ENCODE results near the gene RUNX1.

The RUNX1 gene

GRCh38 chr21:35062016-35062415, 12.9 kb upstream of the RUNX1 start:
- TF ChIP-seq CTCF (IDR thresholded peaks at IDR 0.05; ENCODE audit: insufficient read depth, low read length, poor library complexity, severe bottlenecking) = no peak
- no peak for DNase-seq (ENCODE audit: extremely low read depth, insufficient read length)
- no peak overlapping the region for H3K4me3 ChIP-seq (replicated peaks; ENCODE audit: low read depth, low read length)

DNA sequence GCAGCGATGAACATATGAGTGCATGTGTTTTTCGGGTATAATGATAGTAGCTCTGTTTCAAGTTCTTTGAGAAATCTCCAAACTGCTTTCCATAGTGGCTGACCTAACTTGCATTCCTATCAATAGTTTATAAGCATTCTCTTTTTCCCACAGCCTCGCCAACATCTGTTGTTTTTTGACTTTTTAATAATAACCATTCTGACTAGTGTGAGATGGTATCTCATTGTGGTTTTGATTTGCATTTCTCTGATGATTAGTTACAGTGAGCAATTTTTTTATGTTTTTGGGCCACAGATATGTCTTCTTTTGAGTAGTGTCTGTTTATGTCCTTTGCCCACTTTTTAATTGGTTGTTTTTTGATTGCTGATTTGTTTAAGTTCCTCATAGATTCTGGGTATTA, 10.6 kb upstream of the RUNX1 start:
- no peaks in the 10 kb centered on the region for H3K27me3 ChIP-seq (replicated peaks; ENCODE audit: control insufficient read depth, insufficient read depth, low read length)
- no peak for TF ChIP-seq CTCF (IDR thresholded peaks at IDR 0.05; ENCODE audit: insufficient read depth, low read length, poor library complexity, severe bottlenecking)
- no peak for DNase-seq (ENCODE audit: extremely low read depth, insufficient read length)
- H3K36me3 ChIP-seq (ENCODE audit: control insufficient read depth, insufficient read depth, low read length) = no peaks in the 10 kb centered on the region
- no peak overlapping the region for H3K4me3 ChIP-seq (replicated peaks; ENCODE audit: low read depth, low read length)

More at GRCh38 chr21:35062016-35062415, 12.9 kb upstream of the RUNX1 start:
- H3K27me3 ChIP-seq (replicated peaks; ENCODE audit: control insufficient read depth, insufficient read depth, low read length) = no peaks in the 10 kb centered on the region
- H3K36me3 ChIP-seq (ENCODE audit: control insufficient read depth, insufficient read depth, low read length) = no peaks in the 10 kb centered on the region

GRCh38 chr21:35058058-35058457, 9.0 kb upstream of the RUNX1 start:
- H3K4me3 ChIP-seq (replicated peaks; ENCODE audit: low read depth, low read length) = no peak overlapping the region
- no peak for TF ChIP-seq CTCF (IDR thresholded peaks at IDR 0.05; ENCODE audit: insufficient read depth, low read length, poor library complexity, severe bottlenecking)
- H3K36me3 ChIP-seq (ENCODE audit: control insufficient read depth, insufficient read depth, low read length) = no peaks in the 10 kb centered on the region
- H3K27me3 ChIP-seq (replicated peaks; ENCODE audit: control insufficient read depth, insufficient read depth, low read length) = no peaks in the 10 kb centered on the region
- DNase-seq (ENCODE audit: extremely low read depth, insufficient read length) = no peak

DNA sequence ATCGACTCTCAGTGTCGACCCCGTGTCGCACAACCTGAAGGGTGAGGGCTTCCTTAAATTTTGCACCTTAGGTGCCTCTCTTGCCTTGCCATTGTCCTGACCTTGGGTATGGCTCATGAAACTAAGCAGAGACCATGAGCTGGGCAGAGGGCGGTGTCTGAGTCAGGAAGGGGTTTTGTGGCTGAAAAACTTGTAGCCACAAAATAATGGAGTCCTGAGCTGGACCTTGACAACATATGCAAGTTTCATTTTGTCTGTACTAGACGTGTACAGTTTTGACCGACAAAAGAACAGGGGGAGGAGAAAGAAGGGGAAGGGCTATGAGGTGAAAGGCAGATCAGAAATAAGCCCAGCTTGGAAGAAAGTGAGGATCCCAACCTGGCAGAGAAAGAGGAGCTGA, 8.3 kb upstream of the RUNX1 start:
- no peak for TF ChIP-seq CTCF (IDR thresholded peaks at IDR 0.05; ENCODE audit: insufficient read depth, low read length, poor library complexity, severe bottlenecking)
- Histone ChIP-seq H3K27me3 (replicated peaks; ENCODE audit: control insufficient read depth, insufficient read depth, low read length) (no peaks in the 10 kb centered on the region), H3K4me3 (replicated peaks; ENCODE audit: low read depth, low read length) (no peak overlapping the region), H3K36me3 (ENCODE audit: control insufficient read depth, insufficient read depth, low read length) (no peaks in the 10 kb centered on the region)
- no peak for DNase-seq (ENCODE audit: extremely low read depth, insufficient read length)

DNA sequence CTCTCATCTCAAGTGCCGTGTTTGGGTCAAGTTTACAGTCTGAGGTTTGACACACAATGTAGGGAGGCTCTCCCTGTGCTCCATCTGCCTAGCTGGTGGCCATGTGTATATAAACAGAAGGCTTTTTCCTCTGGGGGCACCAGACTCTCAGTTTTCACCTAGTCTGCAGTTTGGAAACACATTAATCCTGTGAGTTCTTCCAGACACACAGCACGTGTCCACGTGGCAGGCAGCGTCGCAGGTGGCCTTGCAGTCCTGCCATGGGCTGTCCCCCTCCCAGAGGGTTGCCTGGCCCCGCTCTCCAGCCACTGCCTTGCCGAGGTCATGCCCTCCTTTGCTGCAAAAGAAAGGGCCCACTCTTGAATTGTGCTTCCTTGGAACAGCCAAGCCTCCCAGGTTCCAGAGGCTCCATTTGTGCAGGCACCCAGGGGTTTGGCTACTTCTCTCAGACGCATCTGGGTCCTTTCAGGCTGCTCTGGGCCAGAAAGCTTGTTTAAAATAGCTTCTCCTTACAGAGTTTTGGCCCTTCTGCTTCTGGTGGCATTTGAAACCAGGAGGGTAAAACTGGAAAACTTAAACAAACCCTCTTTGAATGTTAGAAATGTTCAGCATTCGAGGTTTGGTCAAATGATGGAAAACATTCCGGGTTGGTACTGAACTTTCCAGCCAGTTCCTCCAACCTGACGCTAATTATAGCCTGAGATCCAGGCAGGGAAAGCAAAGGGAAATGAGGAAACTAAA, 4.4 kb upstream of the RUNX1 start:
- Histone ChIP-seq H3K4me3 (replicated peaks; ENCODE audit: low read depth, low read length) (no peak overlapping the region), H3K36me3 (ENCODE audit: control insufficient read depth, insufficient read depth, low read length) (no peaks in the 10 kb centered on the region), H3K27me3 (replicated peaks; ENCODE audit: control insufficient read depth, insufficient read depth, low read length) (no peaks in the 10 kb centered on the region)
- DNase-seq (ENCODE audit: extremely low read depth, insufficient read length) = no peak
- no peak for TF ChIP-seq CTCF (IDR thresholded peaks at IDR 0.05; ENCODE audit: insufficient read depth, low read length, poor library complexity, severe bottlenecking)

DNA sequence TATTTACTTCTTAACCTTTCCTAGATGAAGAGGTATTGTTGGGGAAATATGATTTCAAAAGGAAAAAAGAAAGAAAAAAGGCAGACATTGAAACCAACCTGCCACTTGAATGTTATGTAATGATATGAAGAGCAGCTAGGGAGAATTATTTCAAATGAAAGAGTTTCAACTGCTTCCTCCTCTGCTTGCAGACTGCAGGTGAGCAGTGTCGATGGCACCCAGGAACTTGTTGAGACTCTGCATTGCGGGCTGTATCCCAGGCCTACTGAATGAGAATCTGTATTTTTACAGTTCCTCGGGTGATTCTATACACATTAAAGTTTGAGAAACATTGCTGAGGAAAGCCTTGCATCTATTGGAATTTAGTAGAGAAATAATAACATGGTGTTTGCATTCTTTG, 3.7 kb upstream of the RUNX1 start:
- H3K36me3 ChIP-seq (ENCODE audit: control insufficient read depth, insufficient read depth, low read length) = no peaks in the 10 kb centered on the region
- H3K4me3 ChIP-seq (replicated peaks; ENCODE audit: low read depth, low read length) = no peak overlapping the region
- no peaks in the 10 kb centered on the region for H3K27me3 ChIP-seq (replicated peaks; ENCODE audit: control insufficient read depth, insufficient read depth, low read length)
- no peak for TF ChIP-seq CTCF (IDR thresholded peaks at IDR 0.05; ENCODE audit: insufficient read depth, low read length, poor library complexity, severe bottlenecking)
- no peak for DNase-seq (ENCODE audit: extremely low read depth, insufficient read length)
